Measurements from ENCODE around the gene ILDR2. TPM values are rescaled to one million over a fixed set of nuclear protein-coding genes. Genes with fewer than 3 reads are reported as not detected.
A peak's percentile ranks its signal among the peaks of the same experiment; 100 is the strongest.

The ILDR2 gene
- total and polyA plus RNA-seq, 10 donors, result under 0.01 to 1.4 (median 0.25) TPM

DNA sequence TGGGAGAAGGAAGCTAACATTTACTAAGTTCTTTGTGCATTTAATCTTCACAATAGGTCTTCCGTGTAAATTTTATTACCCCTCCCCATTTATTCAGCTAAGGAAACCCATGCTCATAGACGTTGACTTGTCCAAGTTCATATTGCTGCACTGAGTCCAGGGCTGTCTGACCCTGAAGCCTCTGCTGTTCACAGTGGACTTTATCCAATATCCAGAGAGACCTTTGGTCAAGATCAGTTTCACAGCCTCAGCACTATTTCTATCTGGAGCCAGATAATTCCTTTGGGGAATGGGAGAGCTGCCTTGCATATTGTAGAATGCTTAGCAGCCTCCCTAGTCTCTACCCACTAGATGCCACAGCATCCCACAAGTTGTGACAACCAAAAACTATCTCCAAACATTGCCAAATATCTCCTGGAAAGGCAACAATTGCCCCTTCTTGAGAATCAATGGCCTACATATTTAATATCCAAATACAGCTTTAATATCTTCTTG lies 26.4 kb downstream of the ILDR2 start:
- H3K9me3 ChIP-seq, result no peaks in the 10 kb centered on the region
- intact Hi-C loops (cut with DNase I; ENCODE audit: low total_unique reads), result no loop called here
- H3K4me1 ChIP-seq, result peaks cover 0 to 10% (median 9%) of the 10 kb centered on the region in 6 donors
- WGBS, 5 donors, result 80 to 96% (median 91%) methylated on average over 2 of the region's 2 CpGs
- no peak overlapping the region for H3K27ac ChIP-seq
- no peak overlapping the region for H3K4me3 ChIP-seq
- peaks cover 0 to 25% (median 13%) of the 10 kb centered on the region in 7 donors for H3K27me3 ChIP-seq (replicated peaks in 1 of 7)
- DNase-seq, result no peak
- TF ChIP-seq, protein P1, sequence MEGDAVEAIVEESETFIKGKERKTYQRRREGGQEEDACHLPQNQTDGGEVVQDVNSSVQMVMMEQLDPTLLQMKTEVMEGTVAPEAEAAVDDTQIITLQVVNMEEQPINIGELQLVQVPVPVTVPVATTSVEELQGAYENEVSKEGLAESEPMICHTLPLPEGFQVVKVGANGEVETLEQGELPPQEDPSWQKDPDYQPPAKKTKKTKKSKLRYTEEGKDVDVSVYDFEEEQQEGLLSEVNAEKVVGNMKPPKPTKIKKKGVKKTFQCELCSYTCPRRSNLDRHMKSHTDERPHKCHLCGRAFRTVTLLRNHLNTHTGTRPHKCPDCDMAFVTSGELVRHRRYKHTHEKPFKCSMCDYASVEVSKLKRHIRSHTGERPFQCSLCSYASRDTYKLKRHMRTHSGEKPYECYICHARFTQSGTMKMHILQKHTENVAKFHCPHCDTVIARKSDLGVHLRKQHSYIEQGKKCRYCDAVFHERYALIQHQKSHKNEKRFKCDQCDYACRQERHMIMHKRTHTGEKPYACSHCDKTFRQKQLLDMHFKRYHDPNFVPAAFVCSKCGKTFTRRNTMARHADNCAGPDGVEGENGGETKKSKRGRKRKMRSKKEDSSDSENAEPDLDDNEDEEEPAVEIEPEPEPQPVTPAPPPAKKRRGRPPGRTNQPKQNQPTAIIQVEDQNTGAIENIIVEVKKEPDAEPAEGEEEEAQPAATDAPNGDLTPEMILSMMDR (IDR thresholded peaks at IDR 0.05 in 8 of 11, conservative IDR thresholded peaks at IDR 0.05 in 3 of 11), result no peak
- TF ChIP-seq POLR2AphosphoS5 (IDR thresholded peaks at IDR 0.05) (no peak), POLR2A (IDR thresholded peaks at IDR 0.05) (no peak)
- no peaks in the 10 kb centered on the region for H3K36me3 ChIP-seq

DNA sequence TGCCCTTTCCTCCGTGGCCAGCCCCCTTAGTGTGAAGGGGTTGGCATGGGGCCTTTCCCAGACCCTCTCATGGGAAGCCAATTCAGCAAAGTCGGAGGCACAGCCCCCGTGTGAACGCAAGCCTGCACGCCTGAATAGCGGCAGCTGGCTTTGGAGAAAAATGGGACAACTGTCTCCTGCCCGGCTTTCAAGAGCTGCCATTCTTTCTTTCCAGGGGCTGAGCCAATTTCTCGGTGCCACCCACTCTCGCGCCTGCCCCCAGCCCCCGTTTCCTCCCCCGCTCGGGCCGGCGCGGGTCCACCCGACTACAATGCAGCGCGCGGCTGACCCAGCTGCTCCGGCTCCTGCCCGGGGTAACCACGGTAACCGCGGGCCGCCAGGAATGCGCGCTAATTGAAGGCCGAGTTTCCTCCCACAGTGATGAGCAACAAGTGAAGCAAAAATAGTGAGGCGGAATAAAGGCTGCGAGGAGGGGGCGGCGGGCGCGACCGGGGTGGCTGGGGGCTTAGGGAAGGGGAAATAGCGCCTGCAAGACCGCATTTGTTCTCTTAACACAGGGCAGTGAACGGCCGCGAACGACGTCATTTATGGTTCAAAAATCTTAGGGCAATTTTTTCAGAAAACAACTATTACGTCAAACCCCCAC lies 27.8 kb downstream of the ILDR2 start:
- Histone ChIP-seq H3K27me3 (replicated peaks in 1 of 7) (peaks cover 0 to 29% (median 13%) of the 10 kb centered on the region in 7 donors), H3K4me1 (peaks cover 0 to 10% (median 9%) of the 10 kb centered on the region in 6 donors), H3K27ac (no peak overlapping the region), H3K9me3 (no peaks in the 10 kb centered on the region), H3K36me3 (no peaks in the 10 kb centered on the region), H3K4me3 (peak overlapping the region in 3 of 8 donors; percentile 11 to 53 (median 26))
- 5 to 11% (median 6%) methylated on average over 27 to 44 of the region's 44 CpGs for WGBS, 5 donors
- TF ChIP-seq POLR2A (IDR thresholded peaks at IDR 0.05) (no peak), POLR2AphosphoS5 (IDR thresholded peaks at IDR 0.05) (peak in 2 of 3 donors; percentile 37 to 67)
- TF ChIP-seq, protein P1 (IDR thresholded peaks at IDR 0.05 in 8 of 11, conservative IDR thresholded peaks at IDR 0.05 in 3 of 11), result no peak
- peak; percentile 72 for DNase-seq
- intact Hi-C loops (cut with DNase I; ENCODE audit: low total_unique reads), result no loop called here

DNA sequence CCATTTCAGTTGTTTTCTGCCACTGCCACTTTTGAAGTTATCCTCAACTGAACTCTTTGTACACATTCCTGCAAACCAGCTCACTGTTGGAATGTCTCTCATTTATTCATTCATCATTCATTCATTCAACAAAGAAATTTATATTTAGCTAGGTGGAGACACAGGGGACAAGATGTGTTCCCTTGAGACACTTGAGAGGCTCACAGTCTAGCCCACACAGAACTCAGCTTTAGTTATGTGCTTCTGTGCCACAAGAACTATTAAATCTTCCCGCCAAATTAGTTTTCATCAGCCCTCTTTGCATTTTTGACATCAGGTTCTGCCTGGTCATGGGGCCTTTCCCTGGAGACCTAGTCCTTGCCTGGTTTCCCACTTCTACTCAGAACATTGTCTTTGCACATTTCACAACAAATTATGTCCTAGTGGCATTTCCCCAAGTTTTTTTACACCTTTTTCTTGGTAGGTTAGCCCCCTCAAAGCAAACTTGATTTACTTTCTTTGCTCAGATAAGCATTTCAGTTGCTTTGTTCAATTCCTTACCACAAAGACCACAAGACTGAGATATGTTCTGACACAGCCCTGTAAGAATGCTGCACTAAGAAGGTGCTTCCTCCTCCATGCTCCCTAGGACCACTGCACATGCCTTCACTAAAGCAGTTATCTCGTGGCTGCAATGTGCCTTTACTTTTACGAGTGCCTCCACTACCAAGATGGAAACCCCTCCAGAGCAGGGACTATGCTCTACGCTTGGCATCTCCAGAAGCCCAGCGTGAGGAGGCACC lies 31.0 kb downstream of the ILDR2 start:
- Histone ChIP-seq H3K9me3 (no peaks in the 10 kb centered on the region), H3K27ac (no peak overlapping the region), H3K27me3 (replicated peaks in 1 of 7) (peaks cover 0 to 29% (median 13%) of the 10 kb centered on the region in 7 donors), H3K36me3 (no peaks in the 10 kb centered on the region), H3K4me3 (no peak overlapping the region), H3K4me1 (peaks cover 0 to 10% (median 9%) of the 10 kb centered on the region in 6 donors)
- no peak for TF ChIP-seq POLR2AphosphoS5 (IDR thresholded peaks at IDR 0.05)
- TF ChIP-seq POLR2A (IDR thresholded peaks at IDR 0.05), result no peak
- TF ChIP-seq, protein P1 (IDR thresholded peaks at IDR 0.05 in 8 of 11, conservative IDR thresholded peaks at IDR 0.05 in 3 of 11), result no peak
- no peak for DNase-seq
- WGBS, 5 donors, result 31 to 46% (median 35%) methylated on average over 4 to 5 of the region's 5 CpGs
- intact Hi-C loops (cut with DNase I; ENCODE audit: low total_unique reads), result no loop called here
